Nephron (organoid): Measurements from ENCODE around the gene MFSD6L.
A peak's percentile ranks its signal among the peaks of the same experiment; 100 is the strongest.

ENCODE experiments used
- H3K27ac Mint-ChIP-seq, 3 experiments: 2 replicates each; pipeline ENCODE4 v1.8.0; 2020; ENCODE audit warnings: mixed read lengths in 3 of 3, mild to moderate bottlenecking in 2 of 3, moderate library complexity in 1 of 3
- H3K27me3 Mint-ChIP-seq: 2 replicates; pipeline ENCODE4 v1.8.0; 2021; ENCODE audit warnings: low read depth, mild to moderate bottlenecking, moderate library complexity, mixed read lengths
- H3K36me3 Mint-ChIP-seq: 2 replicates; pipeline ENCODE4 v1.8.0; 2020; ENCODE audit warnings: low read depth, mixed read lengths
- H3K4me1 Mint-ChIP-seq: 2 replicates; pipeline ENCODE4 v1.8.0; 2020; ENCODE audit warnings: mixed read lengths
- H3K4me3 Mint-ChIP-seq, 3 experiments: 2 replicates each; pipeline ENCODE4 v1.8.0; 2020; ENCODE audit warnings: mild to moderate bottlenecking in 3 of 3, mixed read lengths in 3 of 3, moderate library complexity in 2 of 3
- H3K9me3 Mint-ChIP-seq: 2 replicates; pipeline ENCODE4 v1.8.0; 2020; ENCODE audit warnings: mixed read lengths
- CTCF ChIP-seq, 3 experiments: fragments of 200-600 bp; sonication (generic); IDR thresholded peaks; one replicate each; pipeline ENCODE4 v1.5.0; 2021; ENCODE audit warnings: antibody characterized with exemption in 3 of 3; ENCODE audit not compliant: unreplicated experiment in 3 of 3

Gene MFSD6L

GRCh38 chr17:8792646-8793045 is 6.5 kb downstream of the MFSD6L start:
- H3K36me3 Mint-ChIP-seq, result no peaks in the 10 kb centered on the region
- H3K27ac Mint-ChIP-seq, result no peak overlapping the region
- no peak overlapping the region for H3K4me3 Mint-ChIP-seq
- peaks cover 17% of the 10 kb centered on the region for H3K27me3 Mint-ChIP-seq
- peaks cover 10% of the 10 kb centered on the region for H3K9me3 Mint-ChIP-seq
- H3K4me1 Mint-ChIP-seq, result peaks cover 9% of the 10 kb centered on the region
- no peak for TF ChIP-seq CTCF (IDR thresholded peaks at IDR 0.05; ENCODE audit: unreplicated experiment in 3 of 3)

DNA sequence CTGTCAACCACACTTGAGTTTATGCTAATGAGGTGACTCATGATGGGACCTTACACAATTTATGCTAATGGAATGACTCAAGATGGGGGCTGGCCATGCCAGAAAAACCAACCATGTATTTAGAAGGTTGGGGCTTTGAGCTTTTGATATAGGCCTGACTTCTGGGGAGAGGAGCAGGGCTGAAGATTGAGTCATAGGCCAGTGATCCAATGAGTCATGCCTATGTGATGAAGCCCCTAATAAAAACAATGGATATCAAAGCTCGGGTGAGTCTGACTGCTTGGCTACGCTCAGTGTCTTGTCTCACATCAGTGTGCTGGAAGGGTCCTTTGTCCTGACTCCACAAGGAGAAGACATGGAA is 7.3 kb downstream of the MFSD6L start:
- TF ChIP-seq CTCF (IDR thresholded peaks at IDR 0.05; ENCODE audit: unreplicated experiment in 3 of 3), result no peak
- Mint-ChIP-seq H3K36me3 (no peaks in the 10 kb centered on the region), H3K27me3 (peaks cover 11% of the 10 kb centered on the region), H3K4me1 (peaks cover 9% of the 10 kb centered on the region), H3K27ac (no peak overlapping the region), H3K4me3 (no peak overlapping the region), H3K9me3 (peaks cover 10% of the 10 kb centered on the region)

GRCh38 chr17:8791248-8791909 is 7.8 kb downstream of the MFSD6L start:
- no peaks in the 10 kb centered on the region for H3K36me3 Mint-ChIP-seq
- H3K27me3 Mint-ChIP-seq, result peaks cover 14% of the 10 kb centered on the region
- H3K4me1 Mint-ChIP-seq, result peaks cover 9% of the 10 kb centered on the region
- H3K9me3 Mint-ChIP-seq, result peaks cover 10% of the 10 kb centered on the region
- no peak overlapping the region for H3K4me3 Mint-ChIP-seq
- H3K27ac Mint-ChIP-seq, result no peak overlapping the region
- TF ChIP-seq CTCF (IDR thresholded peaks at IDR 0.05; ENCODE audit: unreplicated experiment in 3 of 3), result peak in 1 of 3 experiments; percentile 13

DNA sequence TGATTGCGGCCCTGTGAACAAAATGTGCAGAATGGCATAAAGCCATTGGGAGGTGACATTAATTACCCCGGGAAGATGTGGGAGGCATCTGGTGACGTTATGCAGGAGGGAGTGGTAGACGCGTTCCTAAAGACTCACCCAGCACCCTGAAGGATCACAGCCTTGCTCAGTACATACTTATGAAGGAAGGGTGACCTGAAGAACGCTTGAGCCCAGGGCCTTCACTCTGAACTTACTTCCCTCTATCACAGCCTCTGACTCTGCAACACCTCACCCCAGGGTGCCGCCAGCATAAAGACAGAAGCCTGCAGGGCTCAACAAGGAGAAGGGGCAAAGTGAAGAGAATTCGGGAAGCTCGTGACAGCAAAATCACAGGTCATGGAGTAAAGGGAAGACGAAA is 9.4 kb downstream of the MFSD6L start:
- Mint-ChIP-seq H3K27me3 (peaks cover 16% of the 10 kb centered on the region), H3K4me1 (peaks cover 4% of the 10 kb centered on the region), H3K27ac (no peak overlapping the region), H3K9me3 (peaks cover 10% of the 10 kb centered on the region), H3K4me3 (no peak overlapping the region), H3K36me3 (no peaks in the 10 kb centered on the region)
- no peak for TF ChIP-seq CTCF (IDR thresholded peaks at IDR 0.05; ENCODE audit: unreplicated experiment in 3 of 3)

DNA sequence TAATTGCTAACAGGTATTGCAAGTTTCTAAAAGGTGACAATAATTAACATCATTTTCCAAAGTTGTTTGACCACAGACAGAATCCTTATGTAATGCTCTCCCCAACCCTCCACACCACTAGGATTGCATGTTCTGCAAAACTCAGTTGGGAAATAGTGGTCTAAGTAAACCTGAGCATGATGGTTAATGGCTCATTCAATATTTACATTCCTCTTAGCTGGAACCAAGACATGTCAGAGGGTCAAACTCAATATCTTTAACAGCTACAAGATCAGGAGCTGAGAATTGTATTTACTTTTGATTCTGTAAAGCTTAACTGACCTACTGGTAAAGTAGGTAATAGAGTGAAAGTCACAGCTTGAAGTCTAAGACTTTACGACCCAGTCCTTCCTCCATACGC is 10.2 kb downstream of the MFSD6L start:
- Mint-ChIP-seq H3K4me3 (no peak overlapping the region), H3K27me3 (peaks cover 13% of the 10 kb centered on the region), H3K4me1 (no peaks in the 10 kb centered on the region), H3K36me3 (no peaks in the 10 kb centered on the region), H3K9me3 (peaks cover 10% of the 10 kb centered on the region), H3K27ac (no peak overlapping the region)
- no peak for TF ChIP-seq CTCF (IDR thresholded peaks at IDR 0.05; ENCODE audit: unreplicated experiment in 3 of 3)
